ENCODE data around the gene ZNF688.

GRCh38 chr16:30530163-30531037 lies 41.1 kb downstream of the ZNF688 start:
- no peak for TF ChIP-seq POLR2A (IDR thresholded peaks at IDR 0.05)
- no peak for TF ChIP-seq CTCF (IDR thresholded peaks at IDR 0.05)
